Liver (tissue), 3 donors: ENCODE data around the gene PALLD.

Experiments
- GABPA ChIP-seq, 2 donors: IDR thresholded peaks in 1 of 2; conservative IDR thresholded peaks in 1 of 2; 2 replicates each; pipeline ENCODE4 v1.6.1; 2016; ENCODE audit warnings: antibody characterized with exemption in 2 of 2, mild to moderate bottlenecking in 1 of 2, moderate library complexity in 1 of 2
- RAD21 ChIP-seq, 2 donors: IDR thresholded peaks; 2 replicates each; pipeline ENCODE4 v1.6.1; 2016; ENCODE audit warnings: antibody characterized with exemption in 2 of 2, mild to moderate bottlenecking in 2 of 2
- RXRA ChIP-seq, 2 donors: IDR thresholded peaks; 2 replicates each; pipeline ENCODE4 v1.6.1; 2017 to 2018; ENCODE audit warnings: antibody characterized with exemption in 2 of 2, mild to moderate bottlenecking in 1 of 2
- SP1 ChIP-seq: IDR thresholded peaks from 2 replicates; pipeline ENCODE4 v1.6.1; 2018; ENCODE audit warnings: antibody characterized with exemption, mild to moderate bottlenecking
- TAF1 ChIP-seq: conservative IDR thresholded peaks from 2 replicates; pipeline ENCODE4 v1.6.1; 2016; ENCODE audit warnings: antibody characterized with exemption, mild to moderate bottlenecking
- YY1 ChIP-seq: IDR thresholded peaks from 2 replicates; pipeline ENCODE4 v1.6.1; 2016; ENCODE audit warnings: antibody characterized with exemption, mild to moderate bottlenecking
- TF ChIP-seq, protein P1 (sequence below): fragments of 150-350 bp; IDR thresholded peaks from 2 replicates; pipeline ENCODE4 v1.5.1; 2017; ENCODE audit warnings: improper control_type of control experiment, low read depth, low read length; ENCODE audit not compliant: missing input control
- TF ChIP-seq, protein P2 (sequence below): IDR thresholded peaks from 2 replicates; pipeline ENCODE4 v1.6.1; 2016; ENCODE audit warnings: antibody characterized with exemption, mild to moderate bottlenecking
- TF ChIP-seq, protein P3 (sequence below): IDR thresholded peaks from 2 replicates; pipeline ENCODE4 v1.6.1; 2016; ENCODE audit warnings: antibody characterized with exemption
- TF ChIP-seq, protein P4 (sequence below): IDR thresholded peaks from 2 replicates; pipeline ENCODE4 v1.6.1; 2016; ENCODE audit warnings: antibody characterized with exemption
- donor health status: healthy.
- donor health status: healthy.

DNA sequence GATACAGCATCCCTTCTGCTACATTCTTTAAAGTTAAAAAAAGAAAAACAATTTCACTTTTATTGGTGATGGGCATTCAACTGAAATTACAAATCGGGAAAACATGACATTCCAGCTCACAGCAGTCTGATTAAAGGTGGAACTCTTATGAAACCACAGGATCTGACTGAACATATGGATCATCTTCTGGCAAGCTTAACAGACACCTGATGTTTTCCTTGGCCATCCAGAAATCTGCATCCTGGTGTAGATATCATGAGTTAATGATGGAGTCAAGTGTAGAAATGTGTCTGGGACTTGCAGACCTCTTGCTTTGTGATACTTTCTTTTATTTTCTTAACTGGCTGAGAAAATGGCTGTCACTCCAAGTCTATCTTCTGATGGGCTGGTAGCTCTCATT is 345.3 kb downstream of the PALLD start:
- TF ChIP-seq, protein P1, sequence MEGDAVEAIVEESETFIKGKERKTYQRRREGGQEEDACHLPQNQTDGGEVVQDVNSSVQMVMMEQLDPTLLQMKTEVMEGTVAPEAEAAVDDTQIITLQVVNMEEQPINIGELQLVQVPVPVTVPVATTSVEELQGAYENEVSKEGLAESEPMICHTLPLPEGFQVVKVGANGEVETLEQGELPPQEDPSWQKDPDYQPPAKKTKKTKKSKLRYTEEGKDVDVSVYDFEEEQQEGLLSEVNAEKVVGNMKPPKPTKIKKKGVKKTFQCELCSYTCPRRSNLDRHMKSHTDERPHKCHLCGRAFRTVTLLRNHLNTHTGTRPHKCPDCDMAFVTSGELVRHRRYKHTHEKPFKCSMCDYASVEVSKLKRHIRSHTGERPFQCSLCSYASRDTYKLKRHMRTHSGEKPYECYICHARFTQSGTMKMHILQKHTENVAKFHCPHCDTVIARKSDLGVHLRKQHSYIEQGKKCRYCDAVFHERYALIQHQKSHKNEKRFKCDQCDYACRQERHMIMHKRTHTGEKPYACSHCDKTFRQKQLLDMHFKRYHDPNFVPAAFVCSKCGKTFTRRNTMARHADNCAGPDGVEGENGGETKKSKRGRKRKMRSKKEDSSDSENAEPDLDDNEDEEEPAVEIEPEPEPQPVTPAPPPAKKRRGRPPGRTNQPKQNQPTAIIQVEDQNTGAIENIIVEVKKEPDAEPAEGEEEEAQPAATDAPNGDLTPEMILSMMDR, result no peak
- TF ChIP-seq, protein P2, sequence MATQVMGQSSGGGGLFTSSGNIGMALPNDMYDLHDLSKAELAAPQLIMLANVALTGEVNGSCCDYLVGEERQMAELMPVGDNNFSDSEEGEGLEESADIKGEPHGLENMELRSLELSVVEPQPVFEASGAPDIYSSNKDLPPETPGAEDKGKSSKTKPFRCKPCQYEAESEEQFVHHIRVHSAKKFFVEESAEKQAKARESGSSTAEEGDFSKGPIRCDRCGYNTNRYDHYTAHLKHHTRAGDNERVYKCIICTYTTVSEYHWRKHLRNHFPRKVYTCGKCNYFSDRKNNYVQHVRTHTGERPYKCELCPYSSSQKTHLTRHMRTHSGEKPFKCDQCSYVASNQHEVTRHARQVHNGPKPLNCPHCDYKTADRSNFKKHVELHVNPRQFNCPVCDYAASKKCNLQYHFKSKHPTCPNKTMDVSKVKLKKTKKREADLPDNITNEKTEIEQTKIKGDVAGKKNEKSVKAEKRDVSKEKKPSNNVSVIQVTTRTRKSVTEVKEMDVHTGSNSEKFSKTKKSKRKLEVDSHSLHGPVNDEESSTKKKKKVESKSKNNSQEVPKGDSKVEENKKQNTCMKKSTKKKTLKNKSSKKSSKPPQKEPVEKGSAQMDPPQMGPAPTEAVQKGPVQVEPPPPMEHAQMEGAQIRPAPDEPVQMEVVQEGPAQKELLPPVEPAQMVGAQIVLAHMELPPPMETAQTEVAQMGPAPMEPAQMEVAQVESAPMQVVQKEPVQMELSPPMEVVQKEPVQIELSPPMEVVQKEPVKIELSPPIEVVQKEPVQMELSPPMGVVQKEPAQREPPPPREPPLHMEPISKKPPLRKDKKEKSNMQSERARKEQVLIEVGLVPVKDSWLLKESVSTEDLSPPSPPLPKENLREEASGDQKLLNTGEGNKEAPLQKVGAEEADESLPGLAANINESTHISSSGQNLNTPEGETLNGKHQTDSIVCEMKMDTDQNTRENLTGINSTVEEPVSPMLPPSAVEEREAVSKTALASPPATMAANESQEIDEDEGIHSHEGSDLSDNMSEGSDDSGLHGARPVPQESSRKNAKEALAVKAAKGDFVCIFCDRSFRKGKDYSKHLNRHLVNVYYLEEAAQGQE, result no peak
- TF ChIP-seq, protein P3, sequence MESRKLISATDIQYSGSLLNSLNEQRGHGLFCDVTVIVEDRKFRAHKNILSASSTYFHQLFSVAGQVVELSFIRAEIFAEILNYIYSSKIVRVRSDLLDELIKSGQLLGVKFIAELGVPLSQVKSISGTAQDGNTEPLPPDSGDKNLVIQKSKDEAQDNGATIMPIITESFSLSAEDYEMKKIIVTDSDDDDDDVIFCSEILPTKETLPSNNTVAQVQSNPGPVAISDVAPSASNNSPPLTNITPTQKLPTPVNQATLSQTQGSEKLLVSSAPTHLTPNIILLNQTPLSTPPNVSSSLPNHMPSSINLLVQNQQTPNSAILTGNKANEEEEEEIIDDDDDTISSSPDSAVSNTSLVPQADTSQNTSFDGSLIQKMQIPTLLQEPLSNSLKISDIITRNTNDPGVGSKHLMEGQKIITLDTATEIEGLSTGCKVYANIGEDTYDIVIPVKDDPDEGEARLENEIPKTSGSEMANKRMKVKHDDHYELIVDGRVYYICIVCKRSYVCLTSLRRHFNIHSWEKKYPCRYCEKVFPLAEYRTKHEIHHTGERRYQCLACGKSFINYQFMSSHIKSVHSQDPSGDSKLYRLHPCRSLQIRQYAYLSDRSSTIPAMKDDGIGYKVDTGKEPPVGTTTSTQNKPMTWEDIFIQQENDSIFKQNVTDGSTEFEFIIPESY, result no peak
- TF ChIP-seq TAF1, result no peak
- no peak for TF ChIP-seq GABPA (IDR thresholded peaks at IDR 0.05 in 1 of 2, conservative IDR thresholded peaks at IDR 0.05 in 1 of 2)
- no peak for TF ChIP-seq YY1
- TF ChIP-seq RAD21 (IDR thresholded peaks at IDR 0.05), result no peak
- TF ChIP-seq SP1, result no peak
- no peak for TF ChIP-seq RXRA (IDR thresholded peaks at IDR 0.05)
- TF ChIP-seq, protein P4, sequence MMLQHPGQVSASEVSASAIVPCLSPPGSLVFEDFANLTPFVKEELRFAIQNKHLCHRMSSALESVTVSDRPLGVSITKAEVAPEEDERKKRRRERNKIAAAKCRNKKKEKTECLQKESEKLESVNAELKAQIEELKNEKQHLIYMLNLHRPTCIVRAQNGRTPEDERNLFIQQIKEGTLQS, result no peak
